AG04450 (cell line): ENCODE data around the gene PRR15L. TPM values are rescaled to one million over a fixed set of nuclear protein-coding genes. Genes with fewer than 3 reads are reported as not detected.
"Not testable (repeated sequence)": the region's sequence is repeated elsewhere in the genome, so short reads cannot be mapped to it uniquely, and the experiment has no call there.

Experiments
- CTCF ChIA-PET: fragments of 300-600, 350-600 bp; formaldehyde crosslinking; extraction: SDS; loops from one replicate; lab custom pipeline; 2022; ENCODE audit warnings: antibody characterized with exemption, inconsistent platforms; lab: Charles Lee
- POLR2A ChIA-PET: fragments of 350-600 bp; formaldehyde crosslinking; extraction: SDS; loops from one replicate; lab custom pipeline; 2021; ENCODE audit warnings: antibody characterized with exemption, inconsistent platforms; lab: Yijun Ruan, JAX
- DNase-seq: peaks from one replicate; pipeline ENCODE4 v3.0.0-alpha.2; 2011; ENCODE audit warnings: low read depth, low spot score
- H3K27ac ChIP-seq: one replicate; pipeline ENCODE4 v1.5.1; 2012; ENCODE audit warnings: low read depth, low read length, control low read depth
- H3K27me3 ChIP-seq: one replicate; pipeline ENCODE4 v1.6.0; 2012; ENCODE audit warnings: low read length; ENCODE audit not compliant: control insufficient read depth, insufficient read depth
- H3K4me3 ChIP-seq: 2 replicates; pipeline ENCODE4 v1.5.1; 2011; ENCODE audit warnings: mild to moderate bottlenecking, low read depth, low read length, control low read depth
- H3K9me3 ChIP-seq: 2 replicates; pipeline ENCODE4 v1.5.1; 2012; ENCODE audit warnings: low read length; ENCODE audit not compliant: control insufficient read depth, insufficient read depth
- polyA plus RNA-seq: library from polyadenylated mRNA; depleted of rRNA; stranded (reverse); fragments of >200 nt; gene quantifications from 2 replicates; pipeline ENCODE4 v1.2.3, GENCODE V29; 2011
- TF ChIP-seq, protein P1 (sequence below): IDR thresholded peaks from 2 replicates; pipeline ENCODE4 v1.5.1; 2011; ENCODE audit warnings: low read depth, low read length, control low read depth, inconsistent platforms

Gene PRR15L
- polyA plus RNA-seq, 1 experiment, result not detected

DNA sequence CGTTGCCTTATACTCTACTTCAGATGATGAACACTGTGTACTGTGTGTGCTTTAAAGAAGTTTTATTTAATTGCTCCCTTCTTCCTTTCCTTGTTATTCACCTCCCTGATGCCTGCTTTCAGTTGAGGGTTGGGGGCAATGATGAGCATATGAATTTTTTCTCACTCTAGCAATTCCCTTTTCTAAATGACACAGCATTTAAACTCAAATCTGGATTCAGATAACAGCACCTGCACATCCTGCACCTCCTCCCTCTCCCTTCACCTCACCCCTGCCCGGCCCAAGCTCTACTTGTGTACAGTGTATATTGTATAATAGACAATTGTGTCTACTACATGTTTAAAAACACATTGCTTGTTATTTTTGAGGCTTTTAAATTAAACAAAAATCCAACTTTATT is 29.3 kb downstream of the PRR15L start:
- ChIA-PET CTCF (interaction anchor here (0.7 kb wide), 1 partner anchor 79 kb away, joined by 4 read pairs; no protein-coding TSS in a partner anchor), POLR2A (no interaction called here)
- DNase-seq, result no peak
- H3K27ac ChIP-seq, result no peak overlapping the region
- no peaks in the 10 kb centered on the region for H3K27me3 ChIP-seq
- H3K4me3 ChIP-seq, result no peak overlapping the region
- TF ChIP-seq, protein P1, sequence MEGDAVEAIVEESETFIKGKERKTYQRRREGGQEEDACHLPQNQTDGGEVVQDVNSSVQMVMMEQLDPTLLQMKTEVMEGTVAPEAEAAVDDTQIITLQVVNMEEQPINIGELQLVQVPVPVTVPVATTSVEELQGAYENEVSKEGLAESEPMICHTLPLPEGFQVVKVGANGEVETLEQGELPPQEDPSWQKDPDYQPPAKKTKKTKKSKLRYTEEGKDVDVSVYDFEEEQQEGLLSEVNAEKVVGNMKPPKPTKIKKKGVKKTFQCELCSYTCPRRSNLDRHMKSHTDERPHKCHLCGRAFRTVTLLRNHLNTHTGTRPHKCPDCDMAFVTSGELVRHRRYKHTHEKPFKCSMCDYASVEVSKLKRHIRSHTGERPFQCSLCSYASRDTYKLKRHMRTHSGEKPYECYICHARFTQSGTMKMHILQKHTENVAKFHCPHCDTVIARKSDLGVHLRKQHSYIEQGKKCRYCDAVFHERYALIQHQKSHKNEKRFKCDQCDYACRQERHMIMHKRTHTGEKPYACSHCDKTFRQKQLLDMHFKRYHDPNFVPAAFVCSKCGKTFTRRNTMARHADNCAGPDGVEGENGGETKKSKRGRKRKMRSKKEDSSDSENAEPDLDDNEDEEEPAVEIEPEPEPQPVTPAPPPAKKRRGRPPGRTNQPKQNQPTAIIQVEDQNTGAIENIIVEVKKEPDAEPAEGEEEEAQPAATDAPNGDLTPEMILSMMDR, result no peak
- H3K9me3 ChIP-seq, result no peaks in the 10 kb centered on the region; the same call in 1 of the 2 replicates

DNA sequence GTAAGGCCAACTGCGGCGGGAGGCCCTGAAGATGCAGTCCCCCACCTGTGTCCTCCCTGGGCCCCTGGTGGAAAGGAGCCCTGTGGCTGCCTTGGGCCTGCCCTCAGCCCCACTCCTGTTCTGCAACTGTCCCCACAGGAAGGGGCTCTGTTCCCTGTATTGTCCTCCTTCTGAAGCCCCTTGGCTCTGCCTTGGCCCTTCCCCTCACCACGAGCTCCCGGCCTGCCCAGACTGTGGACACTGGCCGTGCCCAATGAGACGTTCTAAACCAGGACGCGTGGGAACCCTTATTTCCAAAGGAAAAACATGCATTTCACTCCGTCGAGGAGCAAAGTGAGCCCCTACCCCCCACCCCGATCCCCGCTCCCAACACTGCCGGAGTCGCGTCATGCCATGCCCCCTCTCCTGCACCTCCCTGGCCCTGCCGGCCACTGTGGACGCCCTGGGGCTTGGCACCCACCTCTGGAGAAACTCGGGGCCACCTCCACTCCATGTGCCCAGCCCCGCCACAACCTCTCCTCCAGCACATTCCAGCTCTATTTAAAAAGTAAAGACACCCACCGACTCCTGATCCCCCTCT is 29.8 kb downstream of the PRR15L start:
- Histone ChIP-seq H3K4me3 (no peak overlapping the region), H3K27me3 (no peaks in the 10 kb centered on the region), H3K27ac (no peak overlapping the region), H3K9me3 (no peaks in the 10 kb centered on the region; the same call in 1 of the 2 replicates)
- ChIA-PET CTCF (no interaction called here), POLR2A (no interaction called here)
- TF ChIP-seq, protein P1, result no peak
- no peak for DNase-seq

DNA sequence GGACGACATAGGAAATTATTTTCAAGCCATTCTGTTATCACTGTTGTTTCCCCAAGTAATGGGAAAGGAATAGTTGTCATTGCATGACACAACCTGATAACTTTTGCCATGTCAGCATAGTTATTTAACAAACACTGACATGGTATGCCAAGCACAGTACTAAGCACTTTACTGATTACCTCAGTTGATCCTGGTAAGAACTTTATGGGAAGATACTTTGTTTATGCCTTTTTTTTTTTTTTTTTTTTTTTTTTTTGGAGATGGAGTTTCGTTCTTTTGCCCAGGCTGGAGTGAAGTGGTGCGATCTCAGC is 32.0 kb downstream of the PRR15L start:
- H3K9me3 ChIP-seq, result no peaks in the 10 kb centered on the region; the same call in 1 of the 2 replicates
- ChIA-PET POLR2A (no interaction called here), CTCF (interaction anchor here (1.6 kb wide), 1 partner anchor 21 kb away, joined by 3 read pairs; no protein-coding TSS in a partner anchor)
- no peak for DNase-seq
- no peak overlapping the region for H3K4me3 ChIP-seq
- TF ChIP-seq, protein P1, result no peak
- no peak overlapping the region for H3K27ac ChIP-seq
- no peaks in the 10 kb centered on the region for H3K27me3 ChIP-seq

DNA sequence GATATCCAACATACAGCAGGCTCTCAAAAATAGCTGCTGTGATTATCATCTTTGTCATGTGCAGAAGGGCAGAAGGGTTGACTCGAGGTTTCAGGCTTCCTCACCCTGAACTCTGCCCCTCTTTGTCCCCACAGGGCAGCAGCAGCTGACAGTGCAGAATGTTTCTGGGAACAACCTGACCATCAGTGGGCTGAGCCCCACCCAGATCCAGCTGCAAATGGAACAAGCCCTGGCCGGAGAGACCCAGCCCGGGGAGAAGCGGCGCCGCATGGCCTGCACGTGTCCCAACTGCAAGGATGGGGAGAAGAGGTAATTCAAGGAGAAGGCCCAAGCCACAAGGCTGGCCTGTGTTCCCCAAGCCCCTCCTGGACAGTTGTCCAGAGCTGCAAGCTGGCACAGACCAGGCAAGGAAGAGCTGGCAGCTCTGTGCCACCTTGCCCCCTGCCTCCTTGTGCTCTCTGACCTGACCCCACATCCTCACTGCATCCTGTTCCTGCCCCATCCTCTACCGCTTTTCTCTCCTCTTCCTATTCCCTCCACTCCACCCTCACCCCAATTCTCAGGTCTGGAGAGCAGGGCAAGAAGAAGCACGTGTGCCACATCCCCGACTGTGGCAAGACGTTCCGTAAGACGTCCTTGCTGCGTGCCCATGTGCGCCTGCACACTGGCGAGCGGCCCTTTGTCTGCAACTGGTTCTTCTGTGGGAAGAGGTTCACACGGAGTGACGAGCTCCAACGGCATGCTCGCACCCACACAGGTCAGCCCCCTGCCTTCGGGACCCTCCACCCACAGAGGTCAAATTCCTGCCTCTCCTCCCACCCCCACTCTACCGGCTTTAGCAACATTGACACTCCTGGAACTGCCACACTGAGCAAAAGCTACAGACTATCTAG is 32.7 kb downstream of the PRR15L start:
- Histone ChIP-seq H3K4me3 (no peak overlapping the region), H3K9me3 (no peaks in the 10 kb centered on the region; the same call in 1 of the 2 replicates), H3K27me3 (no peaks in the 10 kb centered on the region), H3K27ac (no peak overlapping the region)
- ChIA-PET CTCF (interaction anchor here (1.6 kb wide), 1 partner anchor 22 kb away, joined by 3 read pairs; no protein-coding TSS in a partner anchor), POLR2A (no interaction called here)
- TF ChIP-seq, protein P1, result no peak
- DNase-seq, result no peak

DNA sequence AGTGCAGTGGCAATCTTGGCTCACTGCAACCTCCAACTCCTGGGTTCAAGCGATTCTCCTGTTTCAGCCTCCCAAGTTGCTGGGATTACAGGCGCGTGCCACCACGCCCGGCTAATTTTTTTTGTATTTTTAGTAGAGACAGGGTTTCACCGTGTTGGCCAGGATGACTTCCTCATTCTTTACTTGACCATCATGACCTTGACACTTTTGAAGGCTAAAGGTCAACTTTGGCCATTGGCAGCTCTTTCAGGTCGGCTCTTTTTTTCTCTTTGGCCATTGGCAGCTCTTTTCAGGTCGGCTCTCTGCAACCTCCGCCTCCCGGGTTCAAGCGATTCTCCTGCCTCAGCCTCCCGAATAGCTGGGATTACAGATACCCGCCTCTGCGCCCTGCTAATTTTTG is 37.8 kb downstream of the PRR15L start:
- POLR2A ChIA-PET, H3K27me3 ChIP-seq, H3K9me3 ChIP-seq, DNase-seq, H3K4me3 ChIP-seq, CTCF ChIA-PET, H3K27ac ChIP-seq: not testable (repeated sequence)
